ENCODE data around the gene C3orf70.

The C3orf70 gene

DNA sequence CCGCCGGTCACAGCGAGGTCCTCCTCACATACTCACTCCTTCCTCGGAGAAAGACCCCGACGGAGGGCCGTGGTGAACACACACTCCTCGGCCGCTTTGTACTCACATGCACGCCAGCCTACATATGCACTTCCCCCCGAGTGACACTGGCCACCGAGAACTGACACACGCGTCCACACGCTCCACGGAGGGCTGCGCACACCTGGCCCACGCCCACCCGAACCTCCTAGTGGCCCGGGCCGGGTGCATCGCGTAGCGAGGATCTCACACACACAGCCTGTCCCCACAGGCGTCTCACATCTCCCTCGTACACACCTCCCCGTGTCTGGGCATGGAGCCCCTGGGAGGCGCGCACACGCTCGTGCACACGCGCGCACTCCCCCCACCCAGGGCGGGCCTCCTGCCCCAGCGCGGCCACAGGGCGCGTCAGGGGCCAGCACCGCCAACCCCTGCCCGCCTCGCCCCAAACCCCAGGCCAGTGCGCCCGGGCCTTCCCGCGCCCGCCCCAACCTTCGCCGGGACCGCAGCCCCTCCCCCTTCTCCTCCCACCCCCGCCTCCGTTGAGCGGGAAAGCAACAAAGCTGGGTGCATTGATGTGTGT, 411 bp upstream of the C3orf70 start:
- Histone ChIP-seq H3K27ac (peak overlapping the region in 2 of 11 experiments; percentile 19 to 23; a peak in 1 of 22 replicates), H4K20me1 (no peaks in the 10 kb centered on the region; a peak in 1 of 22 replicates), H3K9me3 (replicated peaks in 1 of 11) (no peaks in the 10 kb centered on the region), H3K27me3 (peaks cover 47 to 63% (median 57%) of the 10 kb centered on the region in 11 experiments), H3K4me1 (peaks cover 4 to 17% (median 15%) of the 10 kb centered on the region in 10 experiments; a peak in 15 of 20 replicates), H3K4me2 (peak overlapping the region; percentile 79 to 98 (median 96)), H3K4me3 (peak overlapping the region; percentile 54 to 73 (median 66)), H3K9ac (peak overlapping the region; percentile 40 to 71 (median 65); a peak in 19 of 22 replicates), H3K36me3 (no peaks in the 10 kb centered on the region)
- no peak for TF ChIP-seq Cebpa-rat (IDR thresholded peaks at IDR 0.05)

DNA sequence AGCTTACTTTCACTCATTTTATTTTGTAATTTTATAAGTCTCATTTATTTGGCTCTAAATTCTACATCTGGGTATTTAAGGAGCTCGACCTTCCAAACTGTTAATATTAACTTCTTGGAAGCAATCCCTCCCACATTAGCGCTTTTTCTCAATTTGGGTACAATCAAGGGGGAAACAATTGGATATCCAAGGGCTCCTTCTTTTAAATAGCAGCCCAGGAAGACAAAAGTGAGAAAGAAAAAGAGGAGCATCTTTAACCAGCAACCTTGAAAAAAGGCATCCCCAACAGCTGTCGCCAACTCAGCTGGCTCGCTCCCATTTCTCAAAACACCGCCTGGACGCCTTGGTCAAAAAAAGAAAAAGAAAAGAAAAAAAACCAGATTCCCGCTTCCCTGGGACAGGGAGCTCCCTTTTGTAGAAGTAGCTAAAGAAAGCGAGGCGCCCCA, 873 bp downstream of the C3orf70 start:
- no peak for TF ChIP-seq Cebpa-rat (IDR thresholded peaks at IDR 0.05)
- peaks cover 4 to 17% (median 15%) of the 10 kb centered on the region in 10 experiments; a peak in 15 of 20 replicates for H3K4me1 ChIP-seq
- H3K9ac ChIP-seq = peak overlapping the region in 10 of 11 experiments; percentile 53 to 71 (median 66); a peak in 18 of 22 replicates
- no peak overlapping the region for H3K27ac ChIP-seq
- H3K36me3 ChIP-seq = no peaks in the 10 kb centered on the region
- H3K4me2 ChIP-seq = peak overlapping the region; percentile 79 to 98 (median 96)
- H3K4me3 ChIP-seq = peak overlapping the region; percentile 54 to 73 (median 66)
- H4K20me1 ChIP-seq = no peaks in the 10 kb centered on the region; a peak in 1 of 22 replicates
- H3K27me3 ChIP-seq = peaks cover 47 to 63% (median 57%) of the 10 kb centered on the region in 11 experiments
- no peaks in the 10 kb centered on the region for H3K9me3 ChIP-seq (replicated peaks in 1 of 11)

DNA sequence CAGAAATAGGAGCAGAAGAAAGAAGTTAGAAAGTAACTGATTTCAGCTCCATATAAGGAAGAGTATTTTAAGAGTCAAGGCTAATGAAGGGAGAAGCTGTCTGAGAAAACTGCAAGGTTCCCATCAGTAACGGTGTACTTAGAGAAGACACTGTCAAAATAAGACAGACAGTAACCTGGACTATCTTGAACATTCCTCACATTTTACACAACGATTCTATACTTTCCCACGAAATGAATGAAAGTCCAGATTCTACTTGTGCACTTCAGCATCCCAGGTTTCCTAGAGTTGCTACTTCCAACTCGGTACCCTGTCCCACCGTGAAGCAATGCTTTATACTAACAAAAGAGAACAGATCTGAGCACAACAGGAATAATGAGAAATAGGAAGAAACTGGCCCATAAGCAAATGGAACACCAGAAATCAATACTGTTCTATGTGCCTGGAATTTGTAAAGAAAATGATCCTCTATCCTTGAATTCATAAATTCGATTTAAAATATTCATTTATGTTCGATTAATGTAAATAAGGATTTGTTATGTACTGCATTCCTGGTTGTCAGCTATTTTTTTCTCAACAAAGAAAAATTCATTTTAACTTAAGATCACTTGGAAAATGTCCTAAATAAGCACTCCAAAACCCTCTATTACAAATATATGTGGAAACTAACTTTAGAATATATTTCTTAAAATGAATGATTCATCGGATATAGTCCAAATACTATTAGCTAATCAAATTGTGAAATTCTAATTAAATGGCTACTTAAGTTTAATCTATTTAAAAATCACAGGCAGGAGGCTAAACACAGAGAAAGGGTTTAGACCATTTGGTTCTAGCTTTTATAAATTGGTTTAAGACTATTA, 1.5 kb downstream of the C3orf70 start:
- no peak overlapping the region for H3K9ac ChIP-seq
- no peaks in the 10 kb centered on the region for H3K9me3 ChIP-seq (replicated peaks in 1 of 11)
- peak overlapping the region in 1 of 10 experiments; percentile 68; a peak in 2 of 20 replicates for H3K4me3 ChIP-seq
- peaks cover 47 to 63% (median 57%) of the 10 kb centered on the region in 11 experiments for H3K27me3 ChIP-seq
- no peak for TF ChIP-seq Cebpa-rat (IDR thresholded peaks at IDR 0.05)
- H3K36me3 ChIP-seq = no peaks in the 10 kb centered on the region
- no peak overlapping the region for H3K27ac ChIP-seq
- no peaks in the 10 kb centered on the region; a peak in 1 of 22 replicates for H4K20me1 ChIP-seq
- peak overlapping the region in 8 of 11 experiments; percentile 79 to 98 (median 95); a peak in 14 of 22 replicates for H3K4me2 ChIP-seq
- peaks cover 4 to 17% (median 15%) of the 10 kb centered on the region in 10 experiments; a peak in 15 of 20 replicates for H3K4me1 ChIP-seq

DNA sequence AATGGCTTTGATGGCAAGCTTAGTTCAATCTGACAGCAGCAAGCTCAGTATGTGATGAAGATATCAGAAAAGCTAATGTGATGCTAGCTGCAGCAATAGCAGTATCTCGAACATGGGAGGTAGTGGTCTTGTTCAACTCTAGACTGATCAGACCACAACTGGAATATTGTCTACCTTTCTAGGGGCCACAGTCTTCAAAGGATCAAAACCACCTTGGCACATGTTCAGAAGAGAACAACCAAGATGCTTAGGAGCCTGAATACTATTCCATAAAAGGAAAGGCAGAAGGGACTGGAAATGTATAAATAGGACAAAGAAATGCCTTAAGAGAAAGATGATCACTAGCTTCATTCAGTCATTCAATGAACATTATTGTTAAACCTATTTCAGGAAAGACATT, 2.3 kb downstream of the C3orf70 start:
- Histone ChIP-seq H3K4me2 (no peak overlapping the region), H3K27ac (no peak overlapping the region), H3K4me3 (no peak overlapping the region), H3K9me3 (replicated peaks in 1 of 11) (no peaks in the 10 kb centered on the region), H3K27me3 (peaks cover 47 to 62% (median 57%) of the 10 kb centered on the region in 11 experiments), H3K9ac (no peak overlapping the region), H3K36me3 (no peaks in the 10 kb centered on the region), H3K4me1 (peaks cover 4 to 17% (median 15%) of the 10 kb centered on the region in 10 experiments; a peak in 15 of 20 replicates), H4K20me1 (no peaks in the 10 kb centered on the region; a peak in 1 of 22 replicates)
- no peak for TF ChIP-seq Cebpa-rat (IDR thresholded peaks at IDR 0.05)

DNA sequence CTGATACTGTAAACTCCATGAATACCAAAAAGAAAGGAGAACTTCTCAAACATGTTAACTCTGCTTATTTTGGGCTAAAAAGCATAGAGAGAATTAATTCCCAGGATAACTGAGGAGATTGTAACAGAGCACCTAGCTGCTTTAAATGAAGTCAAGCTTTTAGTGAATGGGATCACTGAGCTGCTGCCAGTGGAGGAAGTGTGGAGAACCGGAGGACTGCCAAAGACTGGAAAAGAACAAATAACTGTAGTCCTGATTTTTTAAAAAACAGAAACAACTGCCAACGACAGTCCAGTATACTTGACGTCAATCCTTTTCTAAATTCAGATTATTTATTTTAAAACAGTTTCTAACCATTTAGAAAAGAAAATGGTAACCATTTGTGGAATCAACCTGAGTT, 3.3 kb downstream of the C3orf70 start:
- H3K36me3 ChIP-seq = no peaks in the 10 kb centered on the region
- H4K20me1 ChIP-seq = no peaks in the 10 kb centered on the region; a peak in 1 of 22 replicates
- peaks cover 47 to 53% (median 52%) of the 10 kb centered on the region in 11 experiments for H3K27me3 ChIP-seq
- no peak overlapping the region for H3K4me3 ChIP-seq
- peaks cover 4 to 17% (median 15%) of the 10 kb centered on the region in 10 experiments; a peak in 15 of 20 replicates for H3K4me1 ChIP-seq
- TF ChIP-seq Cebpa-rat (IDR thresholded peaks at IDR 0.05) = no peak
- H3K27ac ChIP-seq = no peak overlapping the region
- no peak overlapping the region for H3K9ac ChIP-seq
- no peak overlapping the region for H3K4me2 ChIP-seq
- no peaks in the 10 kb centered on the region for H3K9me3 ChIP-seq (replicated peaks in 1 of 11)

DNA sequence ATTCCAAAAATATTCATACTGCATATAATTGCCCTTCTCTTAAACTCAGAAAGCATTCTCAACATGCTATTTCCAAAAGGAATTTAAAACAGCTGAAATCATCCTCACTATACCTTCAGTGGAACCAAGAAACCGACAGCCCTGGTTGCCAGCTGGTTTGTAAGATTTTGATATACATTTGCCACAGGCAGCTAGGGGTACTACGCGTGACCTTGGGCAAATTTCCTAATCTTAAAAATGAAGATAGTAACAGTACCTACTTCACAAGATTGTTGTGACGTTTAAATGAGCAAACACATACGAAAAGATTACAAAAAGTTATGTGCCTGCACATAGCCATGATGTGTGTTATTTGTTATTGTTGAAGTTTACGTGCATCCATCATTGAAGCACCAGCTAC, 7.3 kb downstream of the C3orf70 start:
- H3K27me3 ChIP-seq = peaks cover 8 to 12% (median 11%) of the 10 kb centered on the region in 11 experiments
- H3K36me3 ChIP-seq = no peaks in the 10 kb centered on the region
- 0 out of 22 replicates have a peak, but pooled peaks cover 0 to 6% (median 0%) of the 10 kb centered on the region in 11 experiments for H3K9me3 ChIP-seq (replicated peaks in 1 of 11)
- no peak overlapping the region for H3K9ac ChIP-seq
- no peak overlapping the region for H3K27ac ChIP-seq
- H3K4me2 ChIP-seq = no peak overlapping the region
- no peak overlapping the region for H3K4me3 ChIP-seq
- no peaks in the 10 kb centered on the region for H3K4me1 ChIP-seq
- TF ChIP-seq Cebpa-rat (IDR thresholded peaks at IDR 0.05) = no peak
- no peaks in the 10 kb centered on the region for H4K20me1 ChIP-seq

DNA sequence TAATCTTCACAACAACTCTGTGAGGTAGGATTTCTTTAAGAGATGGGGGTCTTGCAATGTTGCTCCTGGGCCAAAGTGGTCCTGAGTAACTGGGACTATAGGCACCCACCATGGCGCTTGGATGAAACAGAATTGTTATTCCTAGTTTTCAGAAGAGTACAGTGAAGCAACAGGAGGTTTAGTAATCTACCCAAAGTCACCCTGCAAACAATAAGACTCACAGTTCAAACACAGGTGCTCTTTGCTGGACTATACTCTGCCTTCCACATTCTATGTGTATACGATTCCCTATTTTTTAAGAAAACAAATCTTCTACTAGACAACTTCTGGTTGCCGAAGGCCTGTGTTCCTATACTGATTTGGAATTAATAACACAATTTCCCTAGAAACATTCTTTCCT, 8.1 kb downstream of the C3orf70 start:
- Histone ChIP-seq H3K4me1 (no peaks in the 10 kb centered on the region), H3K4me2 (no peak overlapping the region), H3K9ac (no peak overlapping the region), H3K9me3 (replicated peaks in 1 of 11) (0 out of 22 replicates have a peak, but pooled peaks cover 0 to 6% (median 0%) of the 10 kb centered on the region in 11 experiments), H3K4me3 (no peak overlapping the region), H4K20me1 (no peaks in the 10 kb centered on the region), H3K27me3 (peaks cover under 1 to 5% (median 4%) of the 10 kb centered on the region in 11 experiments; a peak in 16 of 22 replicates), H3K36me3 (no peaks in the 10 kb centered on the region), H3K27ac (no peak overlapping the region)
- no peak for TF ChIP-seq Cebpa-rat (IDR thresholded peaks at IDR 0.05)

DNA sequence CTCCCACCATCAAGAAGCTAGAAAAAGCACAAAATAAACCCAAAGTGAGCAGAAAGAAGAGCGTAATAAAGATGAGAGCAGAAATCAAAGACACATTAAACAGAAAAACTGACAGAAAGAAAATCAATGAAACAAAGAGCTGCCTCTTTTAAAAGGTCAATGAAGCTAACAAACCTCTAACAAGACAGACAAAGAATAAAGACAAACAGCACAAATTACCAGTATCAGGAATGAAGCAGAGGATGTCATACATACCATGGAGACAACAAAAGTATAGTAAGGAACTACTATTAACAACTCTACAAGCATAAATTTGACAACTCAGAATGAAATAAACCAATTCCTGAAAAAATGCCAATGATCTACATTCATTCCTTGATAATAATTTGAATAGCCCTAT, 15.0 kb downstream of the C3orf70 start:
- no peak for TF ChIP-seq Cebpa-rat (IDR thresholded peaks at IDR 0.05)

DNA sequence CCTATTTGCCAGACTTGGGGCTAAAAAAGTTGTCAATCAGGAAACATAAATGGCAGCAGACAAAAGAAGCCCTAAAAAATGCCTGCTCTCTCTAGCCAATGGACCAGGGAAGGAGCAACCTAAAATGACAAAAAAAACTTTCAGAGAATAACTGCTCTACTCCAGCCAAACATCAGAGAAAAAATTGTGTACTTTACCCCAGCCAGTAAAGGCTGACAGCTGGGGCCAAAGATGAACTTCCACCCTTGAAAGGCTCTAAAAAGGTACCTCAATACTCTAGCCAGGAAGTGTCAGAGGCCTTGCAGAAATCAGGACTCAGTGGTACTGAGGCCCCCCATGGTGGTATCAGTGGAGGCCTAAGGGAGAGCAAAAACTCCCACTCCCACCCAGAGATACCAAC, 18.4 kb downstream of the C3orf70 start:
- Histone ChIP-seq H3K4me3 (no peak overlapping the region), H3K9ac (no peak overlapping the region), H3K4me2 (no peak overlapping the region), H3K9me3 (replicated peaks in 1 of 11) (no peaks in the 10 kb centered on the region), H3K4me1 (no peaks in the 10 kb centered on the region), H3K27me3 (no peaks in the 10 kb centered on the region), H4K20me1 (no peaks in the 10 kb centered on the region), H3K36me3 (no peaks in the 10 kb centered on the region), H3K27ac (no peak overlapping the region)
- TF ChIP-seq Cebpa-rat (IDR thresholded peaks at IDR 0.05) = no peak

More for the DNA sequence above, 15.0 kb downstream of the C3orf70 start:
- no peak overlapping the region for H3K4me2 ChIP-seq
- H3K27ac ChIP-seq = no peak overlapping the region
- no peaks in the 10 kb centered on the region for H3K4me1 ChIP-seq
- H3K27me3 ChIP-seq = no peaks in the 10 kb centered on the region
- no peaks in the 10 kb centered on the region for H4K20me1 ChIP-seq
- H3K36me3 ChIP-seq = no peaks in the 10 kb centered on the region
- H3K9ac ChIP-seq = no peak overlapping the region
- 0 out of 22 replicates have a peak, but pooled peaks cover 0 to 6% (median 0%) of the 10 kb centered on the region in 11 experiments for H3K9me3 ChIP-seq (replicated peaks in 1 of 11)
- no peak overlapping the region for H3K4me3 ChIP-seq
